ENCODE data around the gene AGTPBP1.

- TF ChIP-seq CTCF (conservative IDR thresholded peaks at IDR 0.05; ENCODE audit: low read length) (no peak), EZH2phosphoT487 (IDR thresholded peaks at IDR 0.05; ENCODE audit: borderline replicate concordance) (no peak)
These were observed 182.2 kb downstream of the AGTPBP1 start for GRCh38 chr9:85559526-85559925.

All from Loucy (cell line).